HK-2 (cell line): ENCODE measurements around the gene LRRC27.
"Not testable (repeated sequence)": the region's sequence is repeated elsewhere in the genome, so short reads cannot be mapped to it uniquely, and the experiment has no call there.

Source experiments
- DNase-seq: peaks from one replicate; pipeline ENCODE4 v3.0.0-alpha.2; 2018; ENCODE audit not compliant: unreplicated experiment

LRRC27 gene

GRCh38 chr10:132337854-132338253 lies 5.9 kb downstream of the LRRC27 start:
- not testable (repeated sequence) for DNase-seq

- no peak for DNase-seq
Measured at GRCh38 chr10:132338876-132339275, 6.9 kb downstream of the LRRC27 start.

GRCh38 chr10:132339276-132339675 lies 7.3 kb downstream of the LRRC27 start:
- DNase-seq: no peak

DNA sequence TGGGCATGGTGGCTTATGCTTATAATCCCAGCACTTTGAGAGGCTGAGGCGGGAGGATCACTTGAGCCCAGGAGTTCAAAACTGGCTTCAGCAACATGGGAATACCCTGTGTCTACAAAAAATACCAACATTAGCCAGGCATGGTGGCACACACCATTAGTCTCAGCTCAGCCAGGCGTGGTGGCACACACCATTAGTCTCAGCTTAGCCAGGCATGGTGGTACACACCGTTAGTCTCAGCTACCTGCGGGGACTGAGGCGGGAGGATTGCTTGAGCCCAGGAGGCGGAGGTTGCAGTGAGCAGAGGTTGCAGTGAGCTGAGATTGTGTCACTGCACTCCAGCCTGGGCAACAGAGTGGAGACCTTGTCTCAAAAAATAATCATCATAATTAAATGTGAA lies 9.0 kb downstream of the LRRC27 start:
- DNase-seq: no peak

GRCh38 chr10:132341781-132342180 lies 9.8 kb downstream of the LRRC27 start:
- no peak for DNase-seq

GRCh38 chr10:132342553-132342952 lies 10.6 kb downstream of the LRRC27 start:
- no peak for DNase-seq

DNA sequence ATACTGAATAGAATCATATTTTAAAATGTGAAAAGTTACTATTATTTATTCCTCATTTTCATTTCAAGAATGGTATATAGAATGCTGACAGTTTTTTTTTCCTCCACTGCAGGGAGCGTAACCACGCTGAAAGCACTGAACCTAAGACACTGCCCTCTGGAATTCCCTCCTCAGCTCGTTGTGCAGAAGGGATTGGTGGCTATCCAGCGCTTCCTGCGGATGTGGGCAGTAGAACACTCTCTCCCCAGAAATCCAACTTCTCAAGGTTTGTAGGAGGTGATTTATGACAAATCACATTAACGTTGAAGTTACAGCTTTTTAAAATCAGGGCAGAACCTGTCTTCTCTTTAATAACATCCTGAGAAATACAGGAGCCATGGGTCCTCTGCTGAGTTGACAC lies 12.4 kb downstream of the LRRC27 start:
- no peak for DNase-seq

DNA sequence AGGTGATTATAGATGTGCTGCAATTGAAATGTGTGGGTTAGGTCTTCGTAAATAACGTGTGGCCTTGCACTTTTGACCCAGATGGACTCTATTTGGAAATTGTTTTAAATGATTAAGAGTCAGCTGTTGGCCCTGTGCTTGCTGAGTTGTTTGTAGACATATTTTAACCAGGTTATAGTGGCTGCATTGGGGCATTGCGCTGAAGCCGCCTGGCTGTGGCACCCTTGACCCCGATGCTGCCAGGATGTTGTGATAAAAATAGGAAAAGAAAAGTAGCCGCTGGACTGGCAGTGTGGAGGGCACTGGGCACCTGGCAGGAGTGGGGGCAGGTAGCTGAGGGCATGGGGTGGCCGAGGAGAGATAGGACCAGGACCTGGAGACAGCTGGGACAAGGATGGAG lies 13.4 kb downstream of the LRRC27 start:
- DNase-seq: no peak

GRCh38 chr10:132346806-132347205 lies 14.8 kb downstream of the LRRC27 start:
- no peak for DNase-seq

DNA sequence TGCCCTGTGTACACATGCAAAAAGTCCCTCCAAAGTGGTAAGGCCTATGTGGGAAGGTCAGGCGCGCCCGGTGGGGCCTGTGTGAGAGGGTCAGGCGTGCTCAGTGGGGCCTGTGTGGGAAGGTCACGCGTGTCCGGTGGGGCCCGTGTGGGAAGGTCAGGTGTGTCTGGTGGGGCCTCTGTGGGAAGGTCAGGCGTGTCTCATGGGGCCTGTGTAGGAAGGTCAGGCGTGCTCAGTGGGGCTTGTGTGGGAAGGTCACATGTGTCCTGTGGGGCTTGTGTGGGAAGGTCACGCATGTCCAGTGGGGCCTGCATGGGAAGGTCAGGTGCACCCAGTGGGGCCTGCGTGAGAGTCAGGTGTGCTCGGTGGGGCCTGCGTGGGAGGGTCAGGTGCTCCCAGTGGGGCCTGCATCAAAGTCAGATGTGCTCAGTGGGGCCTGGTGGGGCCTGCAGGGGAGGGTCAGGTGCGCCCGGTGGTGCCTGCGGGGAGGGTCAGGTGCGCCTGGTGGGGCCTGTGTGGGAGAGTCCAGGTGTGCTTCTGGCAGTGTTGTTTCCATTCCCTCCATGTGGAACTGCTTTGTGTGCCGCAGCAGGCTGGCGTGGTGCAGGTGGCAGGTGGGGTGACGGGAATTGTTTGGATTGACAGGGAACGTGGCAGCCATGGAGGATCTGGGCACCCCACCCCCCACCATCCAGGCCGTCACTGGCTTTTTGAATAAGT lies 15.4 kb downstream of the LRRC27 start:
- DNase-seq: no peak

GRCh38 chr10:132347931-132348267 lies 15.9 kb downstream of the LRRC27 start:
- no peak for DNase-seq

DNA sequence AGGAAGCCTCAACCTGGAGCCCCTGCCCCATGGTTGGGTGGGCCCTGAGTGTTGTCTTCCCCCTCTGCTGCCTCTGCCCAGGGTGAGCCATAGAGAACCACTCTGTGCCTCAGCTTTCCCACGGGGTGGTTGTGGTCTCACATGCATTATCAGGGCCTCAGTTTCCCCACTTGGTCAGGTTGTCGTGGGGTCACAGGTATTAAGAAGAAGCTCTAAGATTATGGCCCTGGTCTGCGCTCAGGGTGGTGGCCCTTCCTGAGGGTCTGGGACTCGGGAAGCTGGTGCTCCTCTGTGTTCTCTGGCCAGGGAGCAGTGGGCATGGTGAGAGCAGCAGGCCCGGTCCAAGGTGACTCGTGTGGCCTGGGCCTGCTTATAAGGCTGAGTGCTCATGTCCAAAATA lies 17.8 kb downstream of the LRRC27 start:
- no peak for DNase-seq

- no peak for DNase-seq
Measured at GRCh38 chr10:132350391-132350790, 18.4 kb downstream of the LRRC27 start.

DNA sequence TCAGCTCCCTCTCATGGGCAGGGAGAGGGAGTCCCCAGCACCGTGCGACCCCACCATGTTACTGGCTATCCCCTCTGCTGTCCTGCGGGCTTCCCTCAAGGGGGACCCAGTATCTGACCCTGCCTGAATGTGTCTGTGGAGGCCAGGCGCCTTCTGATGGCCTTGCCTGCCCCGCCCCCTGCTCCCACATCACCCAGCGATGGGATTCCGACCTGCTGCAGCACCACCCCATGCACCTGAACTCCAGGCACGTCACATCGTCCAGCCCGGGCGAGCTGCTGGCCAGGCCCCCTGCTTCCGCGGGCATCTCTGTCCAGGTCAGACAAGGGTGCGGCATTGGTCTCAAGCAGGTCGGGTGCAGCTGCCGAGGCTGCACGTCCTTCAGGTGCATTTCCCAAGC lies 19.0 kb downstream of the LRRC27 start:
- DNase-seq: no peak

DNA sequence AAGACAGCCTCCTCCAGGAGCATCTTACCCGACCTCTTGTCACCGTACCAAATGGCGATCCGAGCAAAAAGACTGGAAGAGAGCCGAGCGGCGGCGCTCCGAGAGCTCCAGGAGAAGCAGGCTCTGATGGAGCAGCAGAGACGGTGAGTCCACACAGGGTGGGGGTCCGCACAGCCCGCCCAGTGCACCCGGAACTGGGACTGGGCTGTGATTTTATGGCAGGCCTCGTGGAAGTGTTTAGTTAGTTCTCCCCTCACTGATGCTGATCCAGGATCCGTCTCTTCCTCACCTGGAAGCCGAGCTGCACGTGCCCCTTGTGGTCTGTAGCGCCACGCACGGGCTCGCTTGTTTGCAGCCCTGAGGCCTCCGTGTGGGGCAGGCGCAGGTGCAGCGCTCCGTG lies 19.6 kb downstream of the LRRC27 start:
- no peak for DNase-seq

- DNase-seq: peak; percentile 67
Measured at GRCh38 chr10:132352462-132353308, 20.7 kb downstream of the LRRC27 start.

DNA sequence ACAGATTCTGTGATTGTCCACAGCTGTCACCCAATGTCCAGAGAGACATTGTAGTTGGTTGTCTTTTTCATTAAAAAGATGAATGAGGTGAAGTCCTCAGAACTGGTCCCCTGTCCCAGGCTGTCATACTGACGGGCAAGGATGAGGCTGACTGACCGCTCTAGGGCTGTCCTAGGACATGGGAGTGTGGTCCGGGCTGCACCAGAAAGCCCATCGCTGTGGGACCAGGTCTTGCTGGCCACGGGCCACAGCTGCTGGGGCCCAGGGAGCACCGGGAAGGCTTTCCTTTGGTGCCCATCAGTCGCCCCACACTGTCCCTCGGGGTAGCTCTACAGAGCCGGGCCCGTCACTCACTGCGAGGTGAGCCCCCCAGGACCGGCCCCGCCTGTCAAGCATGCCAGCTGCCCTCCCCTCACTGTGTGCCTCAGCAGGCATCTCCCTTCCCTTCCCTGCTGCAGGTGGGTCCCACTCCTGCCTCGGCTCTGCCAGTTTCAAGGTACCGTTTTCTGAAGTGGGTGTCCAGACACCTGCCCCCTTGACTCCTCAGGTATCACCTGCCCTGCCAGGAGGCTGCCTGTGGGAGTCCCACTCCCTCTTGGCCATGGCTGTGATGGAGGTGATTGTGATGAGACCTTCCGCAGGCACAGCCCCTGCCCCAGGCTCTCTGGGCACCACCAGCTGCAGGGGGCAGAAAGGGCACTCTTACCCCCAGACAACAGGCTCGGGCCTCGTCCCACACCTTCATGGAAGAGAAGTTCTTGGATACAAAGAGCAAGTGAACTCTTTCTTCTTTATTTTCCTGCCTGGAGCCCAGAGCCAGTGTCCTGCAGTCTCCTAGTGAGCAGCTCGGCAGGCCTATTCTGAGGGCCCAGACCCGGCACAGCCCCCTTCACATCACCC lies 21.7 kb downstream of the LRRC27 start:
- no peak for DNase-seq

DNA sequence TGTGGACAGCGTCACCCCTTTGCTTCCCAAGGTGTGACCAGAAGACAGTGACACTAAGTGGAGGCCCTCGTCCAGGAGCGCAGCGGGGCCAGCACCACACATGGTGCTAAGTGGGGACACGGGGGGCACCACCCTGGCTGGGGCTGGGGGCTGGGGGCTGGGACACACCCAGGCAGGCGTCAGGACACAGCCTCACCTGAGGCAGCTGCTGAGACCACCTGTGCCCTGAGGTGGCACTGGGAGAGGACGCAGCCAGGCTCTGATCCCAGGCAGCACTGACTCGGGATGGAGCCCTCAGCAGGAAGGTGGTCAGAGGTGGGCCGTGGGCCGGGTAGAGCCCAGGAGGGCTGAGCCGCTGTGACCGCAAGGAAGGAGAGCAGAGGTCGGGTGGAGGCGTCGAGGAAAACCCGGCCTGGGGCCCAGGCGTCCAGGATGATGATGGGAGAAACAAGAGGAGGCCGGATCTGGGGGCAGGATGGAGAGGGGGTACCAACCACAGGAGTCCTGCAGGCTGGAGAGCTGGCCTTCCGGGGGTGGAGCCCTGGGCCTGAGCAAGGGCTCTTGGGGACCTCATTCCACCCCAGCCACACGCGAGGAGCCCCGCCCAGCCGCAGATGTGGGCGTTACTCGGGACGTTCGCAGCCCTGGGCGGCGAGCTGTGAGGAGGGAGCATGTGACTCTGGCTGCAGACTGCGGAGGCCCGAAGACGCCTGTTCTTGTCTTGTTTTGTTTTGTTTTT lies 22.5 kb downstream of the LRRC27 start:
- no peak for DNase-seq

GRCh38 chr10:132355297-132355696 lies 23.3 kb downstream of the LRRC27 start:
- DNase-seq: no peak

- no peak for DNase-seq
Measured at GRCh38 chr10:132355754-132356153, 23.8 kb downstream of the LRRC27 start.

- DNase-seq: no peak
Measured at GRCh38 chr10:132356621-132357195, 24.7 kb downstream of the LRRC27 start.
